Keratinocyte (primary cell): ENCODE data around the gene MNDA. TPM values are rescaled to one million over a fixed set of nuclear protein-coding genes. Genes with fewer than 3 reads are reported as not detected.

ENCODE experiments used
- DNase-seq: peaks from one replicate; pipeline ENCODE4 v3.0.0-alpha.2; 2011; ENCODE audit warnings: low read depth, missing footprints, low spot score
- FAIRE-seq: peaks from 2 replicates; lab custom pipeline; 2011; peaks lifted over from hg19 to GRCh38; lab: Jason Lieb, UNC
- H2AFZ ChIP-seq: 2 replicates; pipeline ENCODE4 v1.6.0; 2012; ENCODE audit warnings: low read length, control low read depth, inconsistent platforms; ENCODE audit not compliant: control insufficient read depth
- H3K27ac ChIP-seq: 2 replicates; pipeline ENCODE4 v1.5.1; 2011; ENCODE audit warnings: low read length; ENCODE audit not compliant: control insufficient read depth, insufficient read depth
- H3K27me3 ChIP-seq: 3 replicates; pipeline ENCODE4 v1.6.0; 2011; ENCODE audit warnings: low read length; ENCODE audit not compliant: control insufficient read depth, insufficient read depth; ENCODE audit errors: extremely low read depth
- H3K36me3 ChIP-seq, 2 experiments: 2 replicates in 1 of 2; 3 replicates in 1 of 2; pipeline ENCODE4 v1.5.1; 2011; ENCODE audit warnings: low read length in 2 of 2, mild to moderate bottlenecking in 1 of 2; ENCODE audit not compliant: control insufficient read depth in 2 of 2, insufficient read depth in 2 of 2; ENCODE audit errors: extremely low read depth in 1 of 2
- H3K4me1 ChIP-seq: 3 replicates; pipeline ENCODE4 v1.5.1; 2011; ENCODE audit warnings: low read length; ENCODE audit not compliant: control insufficient read depth, insufficient read depth; ENCODE audit errors: extremely low read depth
- H3K4me2 ChIP-seq: 3 replicates; pipeline ENCODE4 v1.6.0; 2011; ENCODE audit warnings: low read depth, low read length; ENCODE audit not compliant: control insufficient read depth, insufficient read depth; ENCODE audit errors: extremely low read depth
- H3K4me3 ChIP-seq, 3 experiments: fragments of 200-600 bp in 1 of 3; sonication (generic) in 1 of 3; 2 replicates in 2 of 3; 3 replicates in 1 of 3; pipeline ENCODE4 v1.5.1; 2011 to 2016; ENCODE audit warnings: low read length in 3 of 3, mild to moderate bottlenecking in 3 of 3, control low read depth in 2 of 3, inconsistent platforms in 1 of 3, low read depth in 1 of 3, mixed read lengths in 1 of 3, mixed run types in 1 of 3, moderate library complexity in 1 of 3; ENCODE audit not compliant: control insufficient read depth in 2 of 3, insufficient read depth in 2 of 3; ENCODE audit errors: extremely low read depth in 1 of 3
- H3K79me2 ChIP-seq: 2 replicates; pipeline ENCODE4 v1.6.0; 2012; ENCODE audit warnings: low read length; ENCODE audit not compliant: control insufficient read depth, insufficient read depth
- H3K9ac ChIP-seq: 3 replicates; pipeline ENCODE4 v1.6.0; 2011; ENCODE audit warnings: low read length; ENCODE audit not compliant: control insufficient read depth, insufficient read depth; ENCODE audit errors: extremely low read depth
- H3K9me1 ChIP-seq: 3 replicates; pipeline ENCODE4 v1.6.0; 2011; ENCODE audit warnings: low read length; ENCODE audit not compliant: control insufficient read depth, insufficient read depth; ENCODE audit errors: extremely low read depth
- H3K9me3 ChIP-seq: 2 replicates; pipeline ENCODE4 v1.5.1; 2012; ENCODE audit warnings: low read depth, low read length; ENCODE audit not compliant: control insufficient read depth
- H4K20me1 ChIP-seq: 3 replicates; pipeline ENCODE4 v1.6.0; 2011; ENCODE audit warnings: low read length; ENCODE audit not compliant: control insufficient read depth, insufficient read depth; ENCODE audit errors: extremely low read depth
- CTCF ChIP-seq, 3 experiments: IDR thresholded peaks in 1 of 3; conservative IDR thresholded peaks in 1 of 3; optimal IDR thresholded peaks in 1 of 3; 2 replicates in 2 of 3; 3 replicates in 1 of 3; pipeline versions ENCODE3 to v1.5.1; 2011; ENCODE audit warnings: low read length in 3 of 3, mild to moderate bottlenecking in 3 of 3, moderate library complexity in 2 of 3, control low read depth in 1 of 3, inconsistent platforms in 1 of 3; ENCODE audit not compliant: insufficient read depth in 2 of 3; ENCODE audit errors: extremely low read depth in 1 of 3
- EZH2 ChIP-seq: IDR thresholded peaks from one replicate; pipeline ENCODE4 v1.6.1; 2012; ENCODE audit warnings: inconsistent platforms, mild to moderate bottlenecking, low read length, moderate library complexity
- dilution Hi-C: fragments of 300-500 bp; cut with MboI; formaldehyde crosslinking; loops from one replicate; pipeline ENCODE4 v1.7.0; 2020; ENCODE audit warnings: low sequenced_read_pairs; ENCODE audit not compliant: extremely low pct_ligation_motif_present
- polyA plus RNA-seq, 5 experiments: library from polyadenylated mRNA; depleted of rRNA in 3 of 5; stranded (reverse) in 3 of 5; stranded (forward) in 1 of 5; unstranded in 1 of 5; fragments of >200 nt; gene quantifications; 1 replicate in 1 of 5; 2 replicates in 3 of 5; 3 replicates in 1 of 5; pipeline versions ENCODE4 v1.2.1 to v1.2.3, GENCODE V29; 2011 to 2012; ENCODE audit warnings: missing spikeins in 2 of 5, low read depth in 1 of 5, low replicate concordance in 1 of 5

The MNDA gene
- polyA plus RNA-seq, 1 donor (not counting 4 experiments of a cell fraction or from before 2014, with no cell fraction given): not detected

- Histone ChIP-seq H2AFZ (no peak overlapping the region), H4K20me1 (no peaks in the 10 kb centered on the region), H3K36me3 (no peaks in the 10 kb centered on the region), H3K9ac (no peak overlapping the region), H3K79me2 (no peaks in the 10 kb centered on the region), H3K27ac (no peak overlapping the region), H3K27me3 (no peaks in the 10 kb centered on the region), H3K4me3 (no peak overlapping the region), H3K9me1 (no peaks in the 10 kb centered on the region), H3K4me2 (no peak overlapping the region), H3K9me3 (no peaks in the 10 kb centered on the region), H3K4me1 (no peaks in the 10 kb centered on the region)
- dilution Hi-C loops: no loop called here
- FAIRE-seq: no peak
- DNase-seq: no peak
- TF ChIP-seq EZH2: no peak
- TF ChIP-seq CTCF (optimal IDR thresholded peaks at IDR 0.05 in 1 of 3, IDR thresholded peaks at IDR 0.05 in 1 of 3, conservative IDR thresholded peaks at IDR 0.05 in 1 of 3; ENCODE audit: extremely low read depth in 1 of 3, insufficient read depth in 2 of 3, low read length in 3 of 3): no peak
These were observed 18.8 kb upstream of the MNDA start for GRCh38 chr1:158812336-158812735.

- no peaks in the 10 kb centered on the region for H3K27me3 ChIP-seq
- H3K9me1 ChIP-seq: no peaks in the 10 kb centered on the region
- no peak overlapping the region for H3K27ac ChIP-seq
- dilution Hi-C loops: no loop called here
- no peak for TF ChIP-seq CTCF (optimal IDR thresholded peaks at IDR 0.05 in 1 of 3, IDR thresholded peaks at IDR 0.05 in 1 of 3, conservative IDR thresholded peaks at IDR 0.05 in 1 of 3; ENCODE audit: extremely low read depth in 1 of 3, insufficient read depth in 2 of 3, low read length in 3 of 3)
- no peak for TF ChIP-seq EZH2
- no peaks in the 10 kb centered on the region for H3K9me3 ChIP-seq
- H3K4me1 ChIP-seq: no peaks in the 10 kb centered on the region
- no peaks in the 10 kb centered on the region for H3K36me3 ChIP-seq
- no peaks in the 10 kb centered on the region for H3K79me2 ChIP-seq
- no peak overlapping the region for H2AFZ ChIP-seq
- no peak overlapping the region for H3K4me3 ChIP-seq
- DNase-seq (no peak), FAIRE-seq (no peak)
- no peaks in the 10 kb centered on the region for H4K20me1 ChIP-seq
- H3K4me2 ChIP-seq: no peak overlapping the region
- no peak overlapping the region for H3K9ac ChIP-seq
These were observed 18.0 kb upstream of the MNDA start for GRCh38 chr1:158813164-158813563.
